Hematopoietic multipotent progenitor cell treated with erythropoietin and hydrocortisone succinate and interleukin-3 and kit ligand, for 17 days (in vitro differentiated cells): Measurements from ENCODE around the gene FOXO1.
"Not testable (repeated sequence)": the region's sequence is repeated elsewhere in the genome, so short reads cannot be mapped to it uniquely, and the experiment has no call there.

Experiments
- DNase-seq: peaks from one replicate; pipeline ENCODE4 v3.0.0-alpha.2; 2015; ENCODE audit warnings: low spot score

The FOXO1 gene

GRCh38 chr13:40665126-40666044 lies 1.1 kb downstream of the FOXO1 start:
- DNase-seq = peak; percentile 35

DNA sequence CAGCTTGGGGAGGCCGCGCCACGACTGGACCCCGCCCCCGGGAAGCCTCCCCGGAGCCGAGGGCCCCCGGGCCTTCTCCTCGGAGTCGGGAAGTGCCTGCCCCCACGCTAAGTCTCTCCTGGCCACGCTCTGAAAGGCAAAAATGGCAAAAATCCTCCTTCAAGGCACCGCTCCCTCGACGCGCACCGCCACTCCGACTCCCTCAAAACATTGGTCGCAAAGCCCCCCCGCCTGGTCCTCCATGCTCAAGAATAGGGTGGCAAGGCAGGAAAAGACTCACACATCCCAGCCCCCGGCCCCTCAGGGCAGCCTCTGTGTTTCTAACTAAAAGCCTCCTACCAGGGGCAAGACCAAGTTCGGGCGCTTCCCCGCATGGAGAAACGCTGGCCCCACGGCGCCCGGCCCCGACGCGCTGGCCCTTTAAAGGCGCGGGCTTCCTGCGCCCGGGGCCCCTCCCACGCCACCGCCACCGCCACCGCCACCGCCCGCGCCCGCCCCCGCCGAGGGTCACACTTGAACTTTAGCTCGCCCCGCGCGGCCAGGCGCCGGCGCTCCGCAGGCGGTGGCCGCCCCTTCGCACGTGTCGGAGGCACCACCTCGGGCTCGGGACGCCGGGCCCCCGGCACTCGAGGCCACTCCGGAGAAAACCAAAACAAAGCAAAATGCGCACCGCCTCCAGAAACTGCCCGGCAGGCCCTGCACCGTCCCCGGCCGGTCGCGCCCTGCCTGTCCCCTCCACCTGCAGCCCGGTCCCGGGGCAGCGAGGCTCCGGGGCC lies 1.9 kb downstream of the FOXO1 start:
- DNase-seq = no peak

- DNase-seq = not testable (repeated sequence)
Observed at GRCh38 chr13:40664100-40664349, 2.4 kb downstream of the FOXO1 start.

GRCh38 chr13:40662866-40663265 lies 3.6 kb downstream of the FOXO1 start:
- no peak for DNase-seq

DNA sequence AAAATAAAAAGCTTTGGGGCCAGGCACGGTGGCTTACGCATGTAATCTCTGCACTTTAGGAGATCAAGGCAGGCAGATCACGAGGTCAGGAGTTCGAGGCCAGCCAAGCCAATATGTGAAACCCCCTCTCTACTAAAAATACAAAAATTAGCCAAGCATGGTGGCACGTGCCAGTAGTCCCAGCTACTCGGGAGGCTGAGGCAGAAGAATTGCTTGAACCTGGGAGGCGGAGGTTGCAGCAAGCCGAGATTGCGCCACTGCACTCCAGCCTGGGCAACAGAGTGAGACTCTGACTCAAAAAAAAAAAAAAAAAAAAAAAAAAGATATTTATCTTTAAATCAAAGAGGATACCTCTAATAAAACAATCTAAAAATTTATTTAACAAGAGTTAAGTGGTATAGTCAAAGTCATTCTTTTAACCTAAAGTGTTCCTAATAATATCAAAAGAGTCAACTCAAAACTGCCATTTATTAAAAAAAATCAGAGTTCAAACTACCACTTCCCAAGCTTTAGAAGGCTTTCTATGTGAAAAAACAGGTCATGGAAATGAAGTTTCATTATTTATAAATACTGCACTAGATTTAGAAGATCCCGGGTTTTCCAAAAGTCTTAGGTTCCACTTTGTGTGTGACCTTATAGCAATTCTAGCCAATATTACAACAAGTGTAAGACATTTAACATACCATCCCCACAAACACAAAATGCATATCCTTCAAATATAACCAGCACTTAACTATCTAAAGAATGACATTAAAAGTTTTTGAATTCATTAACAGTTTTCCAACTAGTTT lies 4.4 kb downstream of the FOXO1 start:
- DNase-seq = no peak

DNA sequence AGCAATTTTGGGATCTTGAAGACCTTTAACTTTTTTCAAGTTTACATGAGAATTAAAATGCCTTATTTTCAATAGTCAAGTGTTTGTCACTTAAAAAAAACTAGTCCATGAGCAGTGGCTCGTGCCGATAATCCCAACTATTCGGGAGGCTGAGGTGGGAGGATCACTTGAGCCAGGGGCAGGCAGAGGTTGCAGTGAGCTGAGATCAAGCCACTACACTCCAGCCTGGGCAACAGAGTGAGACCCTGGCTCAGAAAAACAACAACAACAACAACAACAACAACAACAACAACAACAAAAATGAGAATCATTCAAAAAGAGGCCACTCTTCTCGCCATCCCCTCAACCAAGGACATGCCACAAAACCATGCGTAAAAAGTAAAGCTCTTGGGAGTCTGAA lies 5.7 kb downstream of the FOXO1 start:
- no peak for DNase-seq

- DNase-seq = no peak
Observed at GRCh38 chr13:40660141-40660664, 6.2 kb downstream of the FOXO1 start.

GRCh38 chr13:40657951-40658350 lies 8.5 kb downstream of the FOXO1 start:
- no peak for DNase-seq

- DNase-seq = no peak
Observed at GRCh38 chr13:40657307-40657706, 9.1 kb downstream of the FOXO1 start.

- no peak for DNase-seq
Observed at GRCh38 chr13:40656358-40656757, 10.1 kb downstream of the FOXO1 start.

DNA sequence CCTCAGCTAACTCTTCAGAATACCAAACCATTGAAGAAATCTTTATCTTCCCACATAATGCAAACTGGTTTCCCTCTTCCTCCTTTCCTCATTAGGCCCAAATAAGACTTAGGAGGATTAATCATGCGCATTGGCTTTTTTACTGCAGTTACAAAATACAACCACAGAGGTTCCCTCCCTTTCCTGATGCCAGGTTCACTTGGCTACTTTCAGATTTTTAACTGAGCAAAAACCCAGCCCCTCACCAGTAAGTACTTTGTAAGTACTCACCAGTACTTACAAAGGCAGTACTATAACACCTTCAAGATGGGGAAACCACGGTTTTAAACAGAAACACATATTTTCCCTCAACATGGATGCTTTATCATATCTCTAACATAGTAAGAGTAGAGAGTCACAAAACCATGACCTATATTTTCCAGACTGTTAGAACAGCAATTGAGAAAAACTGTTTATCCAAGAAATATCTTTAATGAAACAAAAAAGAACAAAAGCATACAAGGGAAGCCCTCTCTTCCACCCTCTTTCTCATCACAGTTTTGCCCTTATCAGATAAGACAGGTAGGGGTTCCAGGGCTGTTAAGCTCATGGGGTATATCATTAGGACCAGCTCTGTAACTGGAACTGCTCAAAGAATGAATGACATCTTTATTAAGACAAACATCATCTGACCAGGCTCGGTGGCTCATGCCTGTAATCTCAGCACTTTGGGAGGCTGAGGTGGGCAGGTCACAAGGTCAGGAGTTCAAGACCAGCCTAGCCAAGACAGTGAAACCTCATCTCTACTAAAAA lies 12.7 kb downstream of the FOXO1 start:
- no peak for DNase-seq

DNA sequence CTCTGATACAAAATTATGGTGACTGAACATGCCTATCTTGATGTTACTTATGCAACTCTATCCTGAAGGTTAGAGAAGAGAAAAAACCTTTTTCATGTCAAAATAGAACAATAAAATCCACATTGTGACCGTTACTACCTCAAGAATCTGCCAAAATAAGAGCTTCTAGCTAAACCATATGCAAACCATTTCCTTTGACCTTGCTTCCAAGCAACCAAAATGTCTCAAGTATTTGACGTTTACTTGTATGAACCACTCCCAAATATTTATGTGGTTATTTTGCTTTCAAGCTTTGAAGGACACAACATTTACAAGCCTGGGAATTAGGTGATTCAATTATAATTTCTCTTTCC lies 13.9 kb downstream of the FOXO1 start:
- DNase-seq = no peak

DNA sequence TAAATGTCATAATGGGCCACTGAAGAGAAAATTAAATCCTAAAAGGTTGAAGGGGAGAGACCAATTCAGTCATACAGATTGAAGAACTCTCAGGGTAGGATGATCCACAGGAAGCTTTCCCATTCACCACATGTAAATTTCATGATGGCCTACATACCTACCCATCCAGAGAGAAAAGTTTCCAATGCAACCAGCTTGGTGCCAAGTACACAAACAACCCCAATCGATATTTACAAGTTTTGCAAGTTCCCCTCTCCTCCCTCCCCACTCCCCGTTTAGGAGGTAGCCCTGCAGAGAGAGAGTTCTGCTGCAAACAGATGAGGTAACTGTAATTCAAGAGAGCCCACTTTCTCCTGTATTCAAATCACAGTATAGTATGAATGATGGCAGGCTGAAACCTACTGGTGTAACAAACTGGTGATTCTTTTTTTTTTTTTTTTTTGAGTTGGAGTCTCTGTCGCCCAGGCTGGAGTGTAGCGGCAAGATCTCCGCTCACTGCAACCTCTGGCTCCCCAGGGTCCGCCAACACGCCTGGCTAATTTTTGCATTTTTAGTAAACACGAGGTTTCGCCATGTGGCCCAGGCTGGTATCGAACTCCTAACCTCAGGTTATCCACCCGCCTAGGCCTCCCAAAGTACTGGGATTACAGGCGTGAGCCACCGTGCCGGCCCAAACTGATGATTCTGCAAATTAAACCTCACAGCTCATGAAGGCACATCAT lies 14.4 kb downstream of the FOXO1 start:
- DNase-seq = no peak

DNA sequence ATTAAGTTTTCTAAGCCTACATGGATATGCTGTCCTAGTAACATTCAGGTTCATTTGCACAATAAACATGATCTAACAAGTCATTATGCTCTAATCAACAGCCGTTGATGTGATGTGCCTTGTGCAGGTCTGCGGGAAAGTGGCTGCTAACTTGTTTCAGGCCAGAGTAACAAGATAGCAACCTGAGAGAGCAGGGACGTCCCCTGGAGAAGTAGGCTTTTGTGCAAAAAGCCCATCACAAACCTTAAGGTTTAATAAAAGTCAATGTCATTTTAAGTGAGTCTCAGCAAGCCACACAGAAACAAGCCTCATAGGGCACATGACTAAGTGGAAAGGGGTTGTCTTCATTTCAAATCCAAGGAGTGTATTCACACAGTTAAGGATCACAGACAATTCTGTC lies 17.6 kb downstream of the FOXO1 start:
- DNase-seq = no peak

GRCh38 chr13:40648040-40648439 lies 18.4 kb downstream of the FOXO1 start:
- DNase-seq = no peak

- no peak for DNase-seq
Observed at GRCh38 chr13:40644838-40645604, 21.4 kb downstream of the FOXO1 start.

- DNase-seq = no peak
Observed at GRCh38 chr13:40640845-40641458, 25.5 kb downstream of the FOXO1 start.

DNA sequence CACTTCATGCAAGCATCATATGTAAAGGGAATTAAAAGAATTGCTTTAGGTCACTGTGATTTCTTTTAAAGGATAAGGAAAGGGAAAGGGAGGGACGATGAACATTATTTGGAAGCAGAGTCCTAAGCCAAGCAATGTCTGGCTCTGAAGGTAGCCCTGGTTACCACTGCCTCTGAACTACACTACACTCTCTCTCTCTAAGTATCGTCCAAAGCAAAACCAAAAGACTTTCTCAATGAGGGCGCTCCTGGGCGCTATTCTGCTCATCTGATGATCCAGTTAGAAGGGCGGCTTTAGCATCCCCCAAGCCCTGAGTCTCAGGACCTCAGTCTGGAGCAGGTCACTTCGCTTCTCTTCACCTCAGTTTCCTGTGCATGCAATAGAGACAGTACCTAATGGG lies 26.2 kb downstream of the FOXO1 start:
- no peak for DNase-seq

- DNase-seq = no peak
Observed at GRCh38 chr13:40639221-40639681, 27.2 kb downstream of the FOXO1 start.

GRCh38 chr13:40637643-40638042 lies 28.8 kb downstream of the FOXO1 start:
- DNase-seq = no peak
